Heart right ventricle (tissue), 16 donors: ENCODE results near the gene KIF26A. TPM values are rescaled to one million over a fixed set of nuclear protein-coding genes. Genes with fewer than 3 reads are reported as not detected.
A peak's percentile ranks its signal among the peaks of the same experiment; 100 is the strongest.

Experiments used
- ATAC-seq, 8 donors: fragments of 200-7000 bp; cut with Tn5 transposase; one replicate each; pipeline ENCODE4 v1.9.1; 2020; ENCODE audit warnings: mild to moderate bottlenecking in 8 of 8, moderate library complexity in 8 of 8, moderate number of reproducible peaks in 1 of 8
- DNase-seq, 2 donors: peaks; one replicate each; pipeline ENCODE4 v3.0.0-alpha.2; 2020
- H3K27ac ChIP-seq, 10 donors: fragments of 200-600 bp; sonication (generic) in 2 of 10; one replicate each; pipeline versions ENCODE4 v1.5.0 to v1.8.0; 2020 to 2022; ENCODE audit warnings: mild to moderate bottlenecking in 3 of 10
- H3K27me3 ChIP-seq, 7 donors: fragments of 200-600 bp; one replicate each; pipeline ENCODE4 v1.8.0; 2021 to 2022; ENCODE audit warnings: mild to moderate bottlenecking in 2 of 7
- H3K36me3 ChIP-seq, 9 donors: fragments of 200-600 bp; sonication (generic) in 1 of 9; one replicate each; pipeline versions ENCODE4 v1.5.0 to v1.8.0; 2020 to 2022; ENCODE audit warnings: mild to moderate bottlenecking in 2 of 9
- H3K4me1 ChIP-seq, 9 donors: fragments of 200-600 bp; sonication (generic) in 1 of 9; one replicate each; pipeline versions ENCODE4 v1.5.0 to v1.8.0; 2020 to 2022; ENCODE audit warnings: mild to moderate bottlenecking in 4 of 9
- H3K4me3 ChIP-seq, 10 donors: fragments of 200-600 bp; sonication (generic) in 2 of 10; one replicate each; pipeline versions ENCODE4 v1.5.0 to v1.8.0; 2020 to 2022; ENCODE audit warnings: mild to moderate bottlenecking in 7 of 10, moderate library complexity in 2 of 10
- H3K9me3 ChIP-seq, 11 donors: fragments of 200-600 bp in 10 of 11; sonication (generic) in 2 of 11; one replicate each; pipeline versions ENCODE4 v1.5.0 to v1.8.0; 2013 to 2022; ENCODE audit warnings: mild to moderate bottlenecking in 2 of 11, control low read depth in 1 of 11, moderate library complexity in 1 of 11
- CTCF ChIP-seq, 9 donors: fragments of 200-600 bp; sonication (generic) in 2 of 9; IDR thresholded peaks; one replicate each; pipeline versions ENCODE4 v1.5.0 to v1.8.0; 2021 to 2022; ENCODE audit warnings: antibody characterized with exemption in 9 of 9, mild to moderate bottlenecking in 5 of 9, moderate library complexity in 1 of 9
- WGBS, 2 donors: extraction: QIAGEN DNeasy Blood & Tissue Kit; methylation state at CpG; one replicate each; pipeline ENCODE4 v1.1.7; 2013; ENCODE audit warnings: inconsistent platforms in 1 of 2; 5-methylcytosine and 5-hydroxymethylcytosine counted together
- intact Hi-C, 10 donors: fragments of 100-400 bp; cut with DNase I; formaldehyde crosslinking; loops; one replicate each; pipeline versions ENCODE4 v1.11.1 to v1.14.2; 2022
- polyA plus RNA-seq, 2 donors: library from polyadenylated mRNA; stranded (reverse); fragments of 200-250 nt; gene quantifications; one replicate each; pipeline ENCODE4 v1.2.3, GENCODE V29; 2013
- total RNA-seq, 10 donors: library from RNA; stranded (reverse); fragmentation: NEBNext Ultra II Directional in 3 of 10; extraction: Animal tissue kit (Norgen Biotek cat#: 25700) in 3 of 10; gene quantifications; one replicate each; pipeline versions ENCODE4 v1.2.1 to v1.2.4, GENCODE V29; 2021 to 2023
- donor health status: Arrhythmogenic right ventricular cardiomyopathy.
- donor health status: ischemic (EF 13 %, LVEDD 7.1; RV severe dilation, severe dysfunction).
- donor health status: healthy with polysubstance abuse.
- donor health status: DM: no; HTN: yes; CAD: no.
- donor health status: DM: no; HTN: no; CAD: no.
- donor health status: ischemic (EF 25% LVEDD 6.9; RV normal size, moderate dysfunction).
- donor health status: ischemic (EF 25% LVEDD 5.7; RV mildly dilated, moderate dysfunction).
- donor health status: healthy.
- donor health status: DM: yes; HTN: yes; CAD: no.
- donor health status: Ischemic cardiomyopathy.
- donor health status: ischemic (EF 35%, LVEDD 5.7; RV mildly dilated, moderate dysfunction).
- donor health status: nonischemic (EF 11% LVEDD 7.7; RV severe dilation, severe dysfunction).
- donor health status: DM: yes; HTN: yes; CAD: no.
- donor health status: PGD.
- donor health status: ischemic (EF 29% LVEDD 5.4; RV normal size, mild dysfunction).
- donor health status: nonischemic (EF 23%, LVEDD 6.1; RV moderate dilation, normal function).

The KIF26A gene
- total and polyA plus RNA-seq, 12 donors: 4.1 to 12.2 (median 6.6) TPM

- no peaks in the 10 kb centered on the region for H3K9me3 ChIP-seq
- intact Hi-C loops: loop anchor here (2.0 to 10.0 kb wide), 13 partner anchors 86 to 506 kb away; no protein-coding TSS in a partner anchor
- peak in 1 of 2 donors; percentile 28 for DNase-seq
Measured at GRCh38 chr14:104135904-104136471, 2.4 kb upstream of the KIF26A start.

GRCh38 chr14:104136472-104137296 is 1.7 kb upstream of the KIF26A start:
- no peak for TF ChIP-seq CTCF (IDR thresholded peaks at IDR 0.05)
- ATAC-seq: no peak
- WGBS, 2 donors: 3 to 4% methylated on average over 73 to 77 of the region's 77 CpGs
- DNase-seq: peak in 1 of 2 donors; percentile 16
- Histone ChIP-seq H3K27me3 (peaks cover 11 to 82% (median 50%) of the 10 kb centered on the region in 7 donors), H3K9me3 (no peaks in the 10 kb centered on the region), H3K36me3 (no peaks in the 10 kb centered on the region), H3K27ac (no peak overlapping the region), H3K4me1 (peaks cover 15 to 51% (median 39%) of the 10 kb centered on the region in 9 donors), H3K4me3 (peak overlapping the region; percentile 6 to 72 (median 59))
- intact Hi-C loops: loop anchor here (1.0 to 10.0 kb wide), 14 partner anchors 86 to 506 kb away; no protein-coding TSS in a partner anchor

More at GRCh38 chr14:104135904-104136471, 2.4 kb upstream of the KIF26A start:
- Histone ChIP-seq H3K27me3 (peaks cover 11 to 81% (median 50%) of the 10 kb centered on the region in 7 donors), H3K27ac (no peak overlapping the region), H3K36me3 (no peaks in the 10 kb centered on the region), H3K4me3 (peak overlapping the region in 8 of 10 donors; percentile 12 to 72 (median 62)), H3K4me1 (peaks cover 15 to 48% (median 37%) of the 10 kb centered on the region in 9 donors)
- WGBS, 2 donors: 1 to 2% methylated on average over 33 to 78 of the region's 78 CpGs
- ATAC-seq: no peak
- peak in 1 of 9 donors; percentile 10 for TF ChIP-seq CTCF (IDR thresholded peaks at IDR 0.05)

GRCh38 chr14:104137297-104138097 is 890 bp upstream of the KIF26A start:
- peak overlapping the region; percentile 19 to 72 (median 64) for H3K4me3 ChIP-seq
- H3K4me1 ChIP-seq: peaks cover 15 to 59% (median 40%) of the 10 kb centered on the region in 9 donors
- ATAC-seq (peak; percentile 80 to 89 (median 84)), DNase-seq (peak; percentile 67 to 80)
- H3K9me3 ChIP-seq: no peaks in the 10 kb centered on the region
- TF ChIP-seq CTCF (IDR thresholded peaks at IDR 0.05): peak; percentile 87 to 98 (median 92)
- H3K27me3 ChIP-seq: peaks cover 11 to 82% (median 50%) of the 10 kb centered on the region in 7 donors
- no peaks in the 10 kb centered on the region for H3K36me3 ChIP-seq
- intact Hi-C loops: loop anchor here (1.0 to 10.0 kb wide), 16 partner anchors 49 to 505 kb away; no protein-coding TSS in a partner anchor
- 1% methylated on average over 88 of the region's 88 CpGs for WGBS, 2 donors
- H3K27ac ChIP-seq: peak overlapping the region; percentile 41 to 90 (median 84)
